Lower leg skin (tissue), 3 donors: ENCODE data around the gene SUSD2.

ENCODE experiments used
- CTCF ChIP-seq, 3 donors: fragments of 450-650 bp; IDR thresholded peaks; one replicate each; pipeline ENCODE4 v1.5.1; 2016; ENCODE audit warnings: antibody characterized with exemption in 3 of 3, mild to moderate bottlenecking in 3 of 3, moderate library complexity in 2 of 3
- POLR2A ChIP-seq, 2 donors: fragments of 450-650 bp; IDR thresholded peaks; one replicate each; pipeline ENCODE4 v1.6.1; 2016 to 2017; ENCODE audit warnings: antibody characterized with exemption in 2 of 2, mild to moderate bottlenecking in 1 of 2, moderate library complexity in 1 of 2

- no peak for TF ChIP-seq CTCF (IDR thresholded peaks at IDR 0.05)
- TF ChIP-seq POLR2A (IDR thresholded peaks at IDR 0.05): no peak
Observed at GRCh38 chr22:24161485-24161884, 19.8 kb upstream of the SUSD2 start.
